Stimulated activated CD4-positive, alpha-beta T cell treated with anti-CD3 and anti-CD28 coated beads, Interleukin-1b, Interleukin-23, amount 100 ng/mL, for 48 hours (primary cell): ENCODE measurements around the gene HFM1.
"Not testable (repeated sequence)": the region's sequence is repeated elsewhere in the genome, so short reads cannot be mapped to it uniquely, and the experiment has no call there.

Experiments used
- DNase-seq: peaks from one replicate; pipeline ENCODE4 v3.0.0-alpha.2; 2020

Gene HFM1

DNA sequence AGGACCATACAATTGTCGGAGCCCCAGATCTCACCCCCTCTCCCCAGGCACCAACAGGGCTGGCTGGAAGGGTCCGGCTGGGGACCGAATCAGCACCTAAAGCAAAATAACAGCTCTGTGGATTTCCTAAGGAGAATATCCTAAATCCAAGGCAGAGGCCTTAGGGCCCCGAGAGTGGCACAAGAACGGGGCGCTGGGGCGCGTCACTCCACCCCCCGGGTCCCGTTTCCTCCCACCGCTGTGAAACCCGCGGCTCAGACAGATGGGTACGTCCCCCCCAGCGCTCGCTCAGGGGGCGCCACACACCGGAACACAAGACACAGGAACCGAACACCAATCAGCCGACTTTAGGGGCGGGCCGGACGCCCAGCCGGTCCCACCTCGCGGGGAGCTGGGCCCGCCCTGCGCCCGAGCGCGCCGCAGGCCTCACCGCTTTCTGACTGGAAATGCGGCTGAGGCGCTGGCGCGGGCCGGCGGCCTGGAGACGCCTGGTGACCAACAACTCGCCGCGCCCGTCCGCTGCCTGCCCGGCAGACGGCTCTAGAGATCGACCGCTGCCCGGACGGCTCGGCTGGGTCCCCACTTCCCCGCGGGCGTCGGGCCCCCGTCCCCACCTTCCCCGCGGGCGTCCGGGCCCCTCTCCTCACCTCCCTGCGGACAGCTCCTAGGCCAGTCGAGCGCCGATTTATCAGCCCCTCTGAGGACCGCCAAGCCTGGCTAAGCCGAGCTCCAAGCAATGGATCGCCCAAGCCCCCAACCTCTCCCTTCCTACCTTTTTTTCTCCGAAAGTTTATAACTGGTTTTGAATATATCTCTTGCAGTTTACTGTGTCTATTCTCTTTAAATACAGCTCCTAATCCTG is at the start of gene HFM1:
Gene HFM1, minus strand, starts transcription at position 687 of the 862 bp plus-strand sequence. CDS start 3,755 bp downstream, outside the sequence.
- peak; percentile 52 for DNase-seq

- no peak for DNase-seq
These were observed 49.5 kb upstream of the HFM1 start for GRCh38 chr1:91454136-91454535.

GRCh38 chr1:91450260-91450659 is 45.6 kb upstream of the HFM1 start:
- DNase-seq, result no peak

DNA sequence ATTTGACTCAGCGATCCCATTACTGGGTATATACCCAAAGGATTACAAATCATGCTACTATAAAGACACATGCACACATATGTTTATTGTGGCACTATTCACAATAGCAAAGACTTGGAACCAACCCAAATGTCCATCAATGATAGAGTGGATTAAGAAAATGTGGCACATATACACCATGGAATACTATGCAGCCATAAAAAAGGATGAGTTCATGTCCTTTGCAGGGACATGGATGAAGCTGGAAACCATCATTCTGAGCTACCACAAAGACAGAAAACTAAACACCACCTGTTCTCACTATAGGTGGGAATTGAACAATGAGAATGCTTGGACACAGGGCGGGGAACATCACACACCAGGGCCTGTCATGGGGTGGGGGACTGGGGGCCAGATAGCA is 43.1 kb upstream of the HFM1 start:
- DNase-seq, result not testable (repeated sequence)

DNA sequence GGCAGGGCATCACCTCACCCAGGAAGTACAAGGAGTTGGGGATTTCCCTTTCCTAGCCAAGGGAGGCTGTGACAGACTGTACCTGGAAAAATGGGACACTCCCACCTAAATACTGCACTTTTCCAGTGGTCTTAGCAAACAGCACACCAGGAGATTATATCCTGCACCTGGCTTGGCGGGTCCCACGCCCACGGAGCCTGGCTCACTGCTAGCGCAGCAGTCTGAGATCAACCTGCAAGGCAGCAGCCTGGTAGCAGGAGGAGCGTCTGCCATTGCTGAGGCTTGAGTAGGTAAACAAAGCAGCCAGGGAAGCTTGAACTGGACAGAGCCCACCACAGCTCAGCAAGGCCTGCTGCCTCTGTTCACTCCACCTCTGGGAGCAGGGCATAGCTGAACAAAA is 37.3 kb upstream of the HFM1 start:
- DNase-seq, result not testable (repeated sequence)

- DNase-seq, result no peak
These were observed 36.2 kb upstream of the HFM1 start for GRCh38 chr1:91440847-91441246.

- no peak for DNase-seq
These were observed 34.4 kb upstream of the HFM1 start for GRCh38 chr1:91439016-91439415.

DNA sequence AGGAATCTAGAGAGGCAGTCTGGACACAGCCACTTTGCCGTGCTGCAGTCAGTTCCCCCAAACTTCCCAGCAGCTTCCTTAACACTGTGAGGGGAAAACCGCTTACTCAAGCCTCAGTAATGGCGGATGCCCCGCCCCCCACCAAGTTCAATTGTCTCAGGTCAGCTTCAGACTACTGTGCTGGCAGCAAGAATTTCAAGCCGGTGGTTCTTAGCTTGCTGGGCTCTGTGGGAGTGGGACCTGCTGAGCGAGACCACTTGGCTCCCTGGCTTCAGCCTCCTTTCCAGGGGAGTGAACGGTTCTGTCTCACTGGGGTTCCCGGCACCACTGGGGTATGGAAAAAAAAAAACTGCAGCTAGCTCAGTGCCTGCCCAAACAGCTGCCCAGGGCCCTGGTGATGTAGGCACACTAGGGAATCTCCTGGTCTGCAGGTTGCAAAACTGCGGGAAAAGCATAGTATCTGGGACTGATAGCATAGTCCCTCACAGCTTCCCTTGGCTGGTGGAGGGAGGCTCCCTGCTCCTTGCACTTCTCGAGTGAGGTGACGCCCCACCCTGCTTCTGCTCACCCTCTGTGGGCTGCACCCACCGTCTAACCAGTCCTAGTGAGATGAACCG is 23.7 kb upstream of the HFM1 start:
- no peak for DNase-seq

DNA sequence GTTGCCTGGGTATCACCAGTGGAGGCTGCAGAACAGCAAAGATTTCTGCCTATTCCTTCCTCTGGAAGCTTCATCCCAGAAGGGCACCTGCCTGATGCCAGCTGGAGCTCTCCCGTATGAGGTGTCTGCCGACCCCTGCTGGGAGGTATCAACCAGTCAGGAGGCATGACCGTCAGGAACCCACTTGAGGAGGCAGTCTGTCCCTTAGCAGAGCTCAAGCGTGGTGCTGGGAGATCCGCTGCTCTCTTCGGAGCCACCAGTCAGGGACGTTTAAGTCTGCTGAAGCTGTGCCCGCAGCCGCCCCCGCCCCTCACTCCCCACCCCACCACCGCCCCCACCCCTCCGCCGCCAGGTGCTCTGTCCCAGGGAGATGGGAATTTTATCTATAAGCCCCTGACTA is 23.1 kb upstream of the HFM1 start:
- no peak for DNase-seq

- DNase-seq, result not testable (repeated sequence)
These were observed 17.9 kb upstream of the HFM1 start for GRCh38 chr1:91422523-91422922.

GRCh38 chr1:91412371-91412770 is 7.7 kb upstream of the HFM1 start:
- no peak for DNase-seq

DNA sequence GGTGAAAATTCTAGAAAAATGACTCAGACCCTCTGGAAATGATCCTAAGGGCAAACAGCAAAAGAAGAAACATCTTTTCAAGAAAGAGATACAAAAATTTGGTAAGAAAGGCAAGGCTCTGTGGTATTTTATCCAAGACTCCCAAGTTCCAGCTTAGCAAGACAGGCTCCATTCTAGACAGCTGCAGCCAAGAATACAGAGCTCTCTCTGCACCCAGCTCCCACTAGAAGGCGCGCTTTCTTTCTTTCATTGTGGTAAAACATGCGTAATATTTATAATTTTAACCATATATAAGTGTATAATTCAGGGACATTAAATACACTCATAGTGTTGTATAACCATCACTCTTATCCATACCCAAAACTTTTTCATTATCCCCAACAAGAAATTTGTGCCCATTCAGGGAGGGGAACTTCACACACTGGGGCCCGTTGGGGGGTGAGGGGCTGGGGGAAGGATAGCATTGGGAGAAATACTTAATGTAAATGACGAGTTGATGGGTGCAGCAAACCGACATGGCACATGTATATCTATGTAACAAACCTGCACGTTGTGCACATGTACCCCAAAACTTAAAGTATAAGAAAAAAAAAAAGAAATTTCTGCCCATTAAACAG is 2.2 kb upstream of the HFM1 start:
- DNase-seq, result no peak

- DNase-seq, result no peak
These were observed 2.6 kb downstream of the HFM1 start for GRCh38 chr1:91402023-91402422.

DNA sequence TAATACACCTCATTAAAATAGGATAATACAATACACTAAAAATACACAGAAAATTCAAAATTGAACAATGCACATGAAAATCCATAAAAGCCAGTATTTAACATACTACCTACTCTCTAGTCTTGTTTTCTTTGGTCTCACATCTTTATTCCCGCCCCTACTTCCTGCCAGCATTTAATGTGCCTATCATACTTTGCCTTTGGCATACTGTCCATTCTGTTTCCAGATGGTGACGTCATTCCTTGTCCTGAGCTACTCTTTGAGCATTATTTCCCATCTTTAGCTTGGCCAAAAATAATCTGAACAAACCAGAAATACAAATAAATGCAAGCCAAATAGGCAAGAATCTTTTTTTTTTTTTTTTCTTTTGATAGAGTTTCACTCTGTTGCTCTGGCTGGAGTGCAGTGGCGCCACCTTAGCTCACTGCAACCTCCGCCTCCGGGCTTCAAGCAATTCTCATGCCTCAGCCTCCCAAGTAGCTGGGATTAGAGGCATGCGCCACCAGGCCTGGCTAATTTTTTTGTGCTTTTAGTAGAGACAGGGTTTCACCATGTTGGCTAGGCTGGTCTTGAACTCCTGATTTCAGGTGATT is 4.4 kb downstream of the HFM1 start:
- DNase-seq, result no peak

- DNase-seq, result no peak
These were observed 6.3 kb downstream of the HFM1 start for GRCh38 chr1:91398291-91398690.

DNA sequence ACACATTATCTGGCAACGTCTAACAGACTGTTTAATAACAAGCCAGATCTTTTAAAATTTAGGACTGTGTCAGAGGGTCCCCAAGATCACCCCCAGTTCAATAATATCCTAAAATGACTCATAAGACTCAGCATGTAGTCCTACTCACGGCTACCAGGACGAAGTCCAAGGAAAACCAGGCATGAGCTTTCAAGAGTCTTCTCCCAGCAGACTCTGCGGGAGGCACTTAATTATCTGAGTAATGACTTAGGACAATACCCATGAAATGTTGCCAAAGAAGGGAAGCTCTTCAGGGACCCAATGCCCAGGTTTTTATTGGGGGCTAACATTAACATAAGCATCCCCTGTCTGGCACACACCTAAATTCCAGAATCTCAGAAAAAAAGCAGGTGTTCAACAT is 7.0 kb downstream of the HFM1 start:
- DNase-seq, result no peak

- no peak for DNase-seq
These were observed 11.6 kb downstream of the HFM1 start for GRCh38 chr1:91393042-91393441.

DNA sequence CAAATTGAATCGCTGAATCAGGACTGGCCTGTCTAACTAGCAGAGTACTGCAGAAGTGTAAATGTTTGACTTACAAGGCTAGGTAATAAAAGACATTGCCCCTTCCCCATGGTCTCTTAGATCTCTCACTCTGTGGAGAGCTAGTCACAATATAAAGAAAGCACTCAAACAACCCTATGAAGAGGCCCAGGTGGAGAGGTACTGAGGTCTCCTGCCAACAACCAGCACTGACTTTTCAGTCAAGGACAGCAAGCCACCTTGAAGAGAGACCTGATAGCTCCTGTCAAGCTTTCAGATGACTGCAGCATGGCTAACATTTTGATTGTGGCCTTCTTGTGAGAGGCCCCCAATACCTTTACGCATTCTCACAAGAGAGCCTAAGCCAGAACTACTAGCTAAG is 18.5 kb downstream of the HFM1 start:
- no peak for DNase-seq

- DNase-seq, result no peak
These were observed 21.2 kb downstream of the HFM1 start for GRCh38 chr1:91383456-91383855.

DNA sequence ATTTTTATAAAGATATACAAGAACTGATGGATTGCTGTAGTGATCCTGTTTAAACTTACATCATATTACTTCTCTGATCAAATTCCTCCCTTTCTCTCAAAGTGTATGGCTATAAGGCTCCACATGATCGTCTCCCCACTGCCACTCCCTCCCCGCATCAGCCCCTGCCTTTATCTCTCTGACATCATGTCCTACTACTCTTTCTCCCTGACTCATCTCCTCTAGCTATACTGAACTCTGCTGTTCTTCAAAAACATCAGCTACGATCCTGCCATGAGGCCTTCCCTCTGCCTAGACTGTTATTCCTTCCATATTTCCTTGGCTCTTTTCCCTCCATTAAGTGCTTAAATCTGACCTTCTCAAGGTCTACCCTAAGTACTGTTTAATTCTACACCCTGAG is 22.8 kb downstream of the HFM1 start:
- no peak for DNase-seq

DNA sequence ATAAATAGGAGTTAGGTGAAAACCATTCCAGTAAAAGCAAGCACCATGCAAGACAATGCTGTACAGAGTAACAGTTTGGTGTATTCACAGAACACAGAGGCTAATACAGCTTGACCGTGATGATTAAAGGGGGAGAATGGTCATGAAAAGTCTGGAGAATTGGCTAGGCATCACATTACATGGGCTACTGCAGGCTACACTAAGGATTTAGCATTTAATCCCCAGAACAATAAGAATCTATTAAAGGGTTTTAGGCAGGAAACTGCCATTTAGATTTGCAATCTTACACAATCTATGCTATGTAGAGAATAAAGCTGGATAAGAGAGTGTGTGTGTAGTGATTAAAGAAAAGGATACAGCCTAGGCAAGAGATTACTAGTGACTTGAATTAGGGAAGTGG is 30.6 kb downstream of the HFM1 start:
- no peak for DNase-seq

- DNase-seq, result not testable (repeated sequence)
These were observed 32.4 kb downstream of the HFM1 start for GRCh38 chr1:91372230-91372629.

- DNase-seq, result no peak
These were observed 55.1 kb downstream of the HFM1 start for GRCh38 chr1:91349524-91349923.

GRCh38 chr1:91346824-91347223 is 57.8 kb downstream of the HFM1 start:
- DNase-seq, result no peak
